ENCODE data around the gene CMSS1. TPM values are rescaled to one million over a fixed set of nuclear protein-coding genes. Genes with fewer than 3 reads are reported as not detected.
A peak's percentile ranks its signal among the peaks of the same experiment; 100 is the strongest.

CMSS1 gene
- total RNA-seq, 1 donor from 2014 or later, result 9.2 TPM

DNA sequence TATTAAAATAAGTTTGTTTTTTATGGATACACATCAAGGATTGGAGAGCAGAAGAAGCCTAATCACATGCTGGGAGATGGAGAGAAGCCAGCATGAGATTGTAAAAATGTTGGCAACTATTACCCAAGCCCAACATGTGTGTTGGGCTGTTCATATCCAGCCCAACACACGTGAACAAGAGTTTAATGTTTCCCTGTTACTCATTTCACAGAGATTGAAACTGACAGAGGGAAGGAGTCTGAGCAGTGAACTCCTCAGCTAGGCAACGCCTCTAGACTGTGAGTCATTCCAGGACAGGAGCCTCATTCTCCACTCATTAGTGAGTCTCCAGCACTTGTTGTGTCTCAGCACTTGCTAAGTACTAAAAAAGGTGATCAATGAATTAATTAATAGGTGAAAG, 43.2 kb upstream of the CMSS1 start:
- no peak for DNase-seq (ENCODE audit: low spot score in 2 of 2)
- intact Hi-C loops (cut with DNase I), result no loop called here
- no peaks in the 10 kb centered on the region for H3K9me3 ChIP-seq
- H3K4me3 ChIP-seq, result no peak overlapping the region
- no peaks in the 10 kb centered on the region for H3K36me3 ChIP-seq
- no peaks in the 10 kb centered on the region for H3K27me3 ChIP-seq
- TF ChIP-seq, protein P1, sequence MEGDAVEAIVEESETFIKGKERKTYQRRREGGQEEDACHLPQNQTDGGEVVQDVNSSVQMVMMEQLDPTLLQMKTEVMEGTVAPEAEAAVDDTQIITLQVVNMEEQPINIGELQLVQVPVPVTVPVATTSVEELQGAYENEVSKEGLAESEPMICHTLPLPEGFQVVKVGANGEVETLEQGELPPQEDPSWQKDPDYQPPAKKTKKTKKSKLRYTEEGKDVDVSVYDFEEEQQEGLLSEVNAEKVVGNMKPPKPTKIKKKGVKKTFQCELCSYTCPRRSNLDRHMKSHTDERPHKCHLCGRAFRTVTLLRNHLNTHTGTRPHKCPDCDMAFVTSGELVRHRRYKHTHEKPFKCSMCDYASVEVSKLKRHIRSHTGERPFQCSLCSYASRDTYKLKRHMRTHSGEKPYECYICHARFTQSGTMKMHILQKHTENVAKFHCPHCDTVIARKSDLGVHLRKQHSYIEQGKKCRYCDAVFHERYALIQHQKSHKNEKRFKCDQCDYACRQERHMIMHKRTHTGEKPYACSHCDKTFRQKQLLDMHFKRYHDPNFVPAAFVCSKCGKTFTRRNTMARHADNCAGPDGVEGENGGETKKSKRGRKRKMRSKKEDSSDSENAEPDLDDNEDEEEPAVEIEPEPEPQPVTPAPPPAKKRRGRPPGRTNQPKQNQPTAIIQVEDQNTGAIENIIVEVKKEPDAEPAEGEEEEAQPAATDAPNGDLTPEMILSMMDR (IDR thresholded peaks at IDR 0.05), result no peak
- H3K27ac ChIP-seq, result peak overlapping the region; percentile 13 to 45
- peaks cover 0 to 2% of the 10 kb centered on the region in 2 donors for H3K4me1 ChIP-seq

DNA sequence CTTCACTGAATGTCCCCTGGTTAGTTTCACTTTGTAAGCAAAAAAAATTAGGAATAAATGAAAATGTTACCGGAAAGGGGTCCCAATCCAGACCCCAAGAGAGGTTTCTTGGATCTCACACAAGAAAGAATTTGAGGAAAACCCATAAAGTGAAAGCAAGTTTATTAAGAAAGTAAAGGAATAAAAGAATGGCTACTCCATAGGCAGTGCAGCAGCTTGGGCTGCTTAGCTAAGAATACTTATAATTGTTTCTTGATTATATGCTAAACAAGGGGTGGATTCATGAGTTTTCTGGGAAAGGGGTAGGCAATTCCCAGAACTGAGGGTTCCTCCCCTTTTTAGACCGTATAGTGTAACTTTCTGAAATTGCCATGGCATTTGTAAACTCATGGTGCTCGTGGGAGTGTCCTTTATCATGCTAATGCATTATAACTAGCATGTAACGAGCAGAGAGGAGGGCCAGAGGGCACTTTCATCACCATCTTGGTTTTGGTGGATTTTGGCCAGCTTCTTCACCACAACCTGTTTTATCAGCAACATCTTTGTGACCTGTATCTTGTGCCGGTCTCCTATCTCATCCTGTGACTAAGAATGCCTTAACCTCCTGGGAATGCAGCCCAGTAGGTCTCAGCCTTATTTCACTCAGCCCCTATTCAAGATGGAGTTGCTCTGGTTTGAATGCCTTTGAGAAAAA, 41.0 kb upstream of the CMSS1 start:
- Histone ChIP-seq H3K4me3 (no peak overlapping the region), H3K4me1 (peaks cover 0 to 2% of the 10 kb centered on the region in 2 donors), H3K36me3 (peaks cover 0 to 4% of the 10 kb centered on the region in 2 donors), H3K27me3 (no peaks in the 10 kb centered on the region), H3K27ac (peak overlapping the region in 1 of 2 donors; percentile 7), H3K9me3 (no peaks in the 10 kb centered on the region)
- DNase-seq (ENCODE audit: low spot score in 2 of 2), result no peak
- TF ChIP-seq, protein P1 (IDR thresholded peaks at IDR 0.05), result no peak
- intact Hi-C loops (cut with DNase I), result no loop called here

- H3K9me3 ChIP-seq, result no peaks in the 10 kb centered on the region
- peaks cover 0 to 2% of the 10 kb centered on the region in 2 donors for H3K4me1 ChIP-seq
- intact Hi-C loops (cut with DNase I), result no loop called here
- peaks cover 0 to 4% of the 10 kb centered on the region in 2 donors for H3K36me3 ChIP-seq
- no peak for DNase-seq (ENCODE audit: low spot score in 2 of 2)
- no peaks in the 10 kb centered on the region for H3K27me3 ChIP-seq
- peak overlapping the region in 1 of 2 donors; percentile 7 for H3K27ac ChIP-seq
- H3K4me3 ChIP-seq, result no peak overlapping the region
- TF ChIP-seq, protein P1 (IDR thresholded peaks at IDR 0.05), result no peak
These were observed 40.5 kb upstream of the CMSS1 start for GRCh38 chr3:99777210-99777549.

DNA sequence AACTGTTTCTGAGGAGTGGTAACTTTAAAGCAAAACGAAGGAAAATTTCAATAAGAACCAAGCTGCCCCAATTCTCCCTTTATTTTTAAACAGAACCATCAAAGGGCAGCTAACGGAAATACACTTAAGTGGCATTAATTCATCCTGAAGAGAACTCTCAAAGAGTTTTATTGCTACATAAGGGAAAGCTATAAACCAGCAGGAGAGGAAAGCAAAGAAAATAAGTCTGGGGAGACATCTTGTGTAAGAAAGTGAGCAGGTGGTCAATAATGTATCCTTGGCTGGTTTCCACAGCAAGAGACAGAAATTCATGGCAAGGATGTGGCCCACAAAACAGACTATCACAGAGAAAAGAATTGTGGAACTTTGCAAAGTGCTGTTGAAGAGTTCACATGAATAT, 40.0 kb upstream of the CMSS1 start:
- Histone ChIP-seq H3K4me1 (peaks cover 0 to 2% of the 10 kb centered on the region in 2 donors), H3K36me3 (peaks cover 0 to 4% of the 10 kb centered on the region in 2 donors), H3K4me3 (no peak overlapping the region), H3K9me3 (no peaks in the 10 kb centered on the region), H3K27ac (no peak overlapping the region), H3K27me3 (no peaks in the 10 kb centered on the region)
- no peak for DNase-seq (ENCODE audit: low spot score in 2 of 2)
- TF ChIP-seq, protein P1 (IDR thresholded peaks at IDR 0.05), result no peak
- intact Hi-C loops (cut with DNase I), result no loop called here

- no peaks in the 10 kb centered on the region for H3K27me3 ChIP-seq
- H3K9me3 ChIP-seq, result no peaks in the 10 kb centered on the region
- intact Hi-C loops (cut with DNase I), result no loop called here
- TF ChIP-seq, protein P1 (IDR thresholded peaks at IDR 0.05), result no peak
- DNase-seq (ENCODE audit: low spot score in 2 of 2), result no peak
- peaks cover 0 to 2% of the 10 kb centered on the region in 2 donors for H3K4me1 ChIP-seq
- no peak overlapping the region for H3K4me3 ChIP-seq
- H3K27ac ChIP-seq, result no peak overlapping the region
- H3K36me3 ChIP-seq, result peaks cover 3 to 4% of the 10 kb centered on the region in 2 donors
These were observed 36.9 kb upstream of the CMSS1 start for GRCh38 chr3:99780749-99781148.

Measured in ascending aorta (tissue), 2 donors.